ENCODE measurements around the gene LTN1.

- no peak for TF ChIP-seq CTCF (IDR thresholded peaks at IDR 0.05)
- TF ChIP-seq EP300 (IDR thresholded peaks at IDR 0.05) = no peak
- TF ChIP-seq POLR2A (IDR thresholded peaks at IDR 0.05) = no peak
- no peak for TF ChIP-seq POLR2AphosphoS5 (IDR thresholded peaks at IDR 0.05)
Measured at GRCh38 chr21:28936721-28937120, 56.0 kb downstream of the LTN1 start.
